Measurements from ENCODE around the gene ABCA13.

The ABCA13 gene

GRCh38 chr7:48426966-48427555 is 255.8 kb downstream of the ABCA13 start:
- no peak for DNase-seq (ENCODE audit: low read depth)
- no peak for TF ChIP-seq CTCF (IDR thresholded peaks at IDR 0.05; ENCODE audit: control insufficient read depth, extremely low read depth, insufficient read depth)
- H3K4me3 ChIP-seq (ENCODE audit: low read depth, low read length), result no peak overlapping the region

- H3K4me3 ChIP-seq (ENCODE audit: low read depth, low read length), result no peak overlapping the region
- TF ChIP-seq CTCF (IDR thresholded peaks at IDR 0.05; ENCODE audit: control insufficient read depth, extremely low read depth, insufficient read depth), result no peak
- DNase-seq (ENCODE audit: low read depth), result no peak
These were observed 256.4 kb downstream of the ABCA13 start for GRCh38 chr7:48427671-48428070.

GRCh38 chr7:48428091-48428684 is 256.9 kb downstream of the ABCA13 start:
- no peak overlapping the region for H3K4me3 ChIP-seq (ENCODE audit: low read depth, low read length)
- no peak for TF ChIP-seq CTCF (IDR thresholded peaks at IDR 0.05; ENCODE audit: control insufficient read depth, extremely low read depth, insufficient read depth)
- no peak for DNase-seq (ENCODE audit: low read depth)

GRCh38 chr7:48429117-48429516 is 257.9 kb downstream of the ABCA13 start:
- H3K4me3 ChIP-seq (ENCODE audit: low read depth, low read length), result no peak overlapping the region
- TF ChIP-seq CTCF (IDR thresholded peaks at IDR 0.05; ENCODE audit: control insufficient read depth, extremely low read depth, insufficient read depth), result no peak
- DNase-seq (ENCODE audit: low read depth), result no peak

- TF ChIP-seq CTCF (IDR thresholded peaks at IDR 0.05; ENCODE audit: control insufficient read depth, extremely low read depth, insufficient read depth), result no peak
- no peak overlapping the region for H3K4me3 ChIP-seq (ENCODE audit: low read depth, low read length)
- no peak for DNase-seq (ENCODE audit: low read depth)
These were observed 266.9 kb downstream of the ABCA13 start for GRCh38 chr7:48438206-48438605.

GRCh38 chr7:48441848-48442492 is 270.7 kb downstream of the ABCA13 start:
- no peak for DNase-seq (ENCODE audit: low read depth)
- no peak for TF ChIP-seq CTCF (IDR thresholded peaks at IDR 0.05; ENCODE audit: control insufficient read depth, extremely low read depth, insufficient read depth)
- H3K4me3 ChIP-seq (ENCODE audit: low read depth, low read length), result no peak overlapping the region

All from LNCaP clone FGC (cell line).